CD4-positive, alpha-beta T cell treated with Interleukin-12 subunit alpha and Interleukin-12 subunit beta, for 1 hour (primary cell): ENCODE data around the gene TBC1D2.

Experiments
- DNase-seq: peaks from one replicate; pipeline ENCODE4 v3.0.0-alpha.2; 2020

TBC1D2 gene

DNA sequence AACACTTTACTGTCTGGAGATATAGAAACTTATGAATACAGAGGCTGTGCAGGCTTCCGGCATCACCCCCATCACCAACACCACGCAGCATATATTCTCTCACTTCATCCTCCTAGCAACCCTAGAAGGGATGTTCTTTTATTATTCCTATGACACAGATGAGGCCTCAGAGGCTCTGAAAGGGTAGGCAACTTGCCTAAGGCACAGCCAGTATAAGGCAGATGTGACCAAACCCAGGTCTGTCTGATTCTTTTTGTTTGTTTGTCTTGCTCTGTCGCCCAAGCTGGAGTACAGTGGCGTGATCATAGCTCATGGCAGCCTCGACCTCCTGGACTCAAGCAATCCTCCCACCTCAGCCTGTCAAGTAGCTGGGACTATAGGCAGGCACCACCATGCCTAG, 40.2 kb downstream of the TBC1D2 start:
- DNase-seq: no peak

- DNase-seq: no peak
These were observed 40.6 kb downstream of the TBC1D2 start for GRCh38 chr9:98214811-98215210.

GRCh38 chr9:98211260-98211659, 44.2 kb downstream of the TBC1D2 start:
- no peak for DNase-seq

GRCh38 chr9:98210435-98210834, 45.0 kb downstream of the TBC1D2 start:
- no peak for DNase-seq

DNA sequence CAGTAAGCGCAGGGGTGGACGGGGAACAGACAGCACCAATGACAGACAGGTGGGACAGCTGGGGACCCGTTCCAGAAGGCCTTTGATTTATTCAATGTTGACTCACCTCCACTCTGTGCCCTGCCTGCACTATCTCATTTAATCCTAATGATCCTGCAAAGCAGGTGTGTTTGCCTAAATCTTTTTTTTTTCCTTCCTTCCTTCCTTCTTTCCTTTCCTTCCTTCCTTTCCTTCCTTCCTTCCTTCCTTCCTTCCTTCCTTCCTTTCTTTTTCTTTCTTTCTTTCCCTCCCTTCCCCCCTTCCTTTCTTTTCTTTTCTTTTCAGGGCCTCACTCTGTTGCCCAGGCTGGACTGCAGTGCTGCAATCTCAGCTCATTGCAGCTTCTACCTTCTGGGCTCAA, 45.9 kb downstream of the TBC1D2 start:
- DNase-seq: no peak

- DNase-seq: no peak
These were observed 46.8 kb downstream of the TBC1D2 start for GRCh38 chr9:98208635-98209034.

GRCh38 chr9:98207606-98208005, 47.8 kb downstream of the TBC1D2 start:
- DNase-seq: no peak

- DNase-seq: no peak
These were observed 48.7 kb downstream of the TBC1D2 start for GRCh38 chr9:98206754-98207153.

GRCh38 chr9:98204692-98205091, 50.8 kb downstream of the TBC1D2 start:
- no peak for DNase-seq

- DNase-seq: no peak
These were observed 52.3 kb downstream of the TBC1D2 start for GRCh38 chr9:98203153-98203552.

GRCh38 chr9:98202252-98202651, 53.2 kb downstream of the TBC1D2 start:
- no peak for DNase-seq

GRCh38 chr9:98201749-98202148, 53.7 kb downstream of the TBC1D2 start:
- no peak for DNase-seq

GRCh38 chr9:98201102-98201501, 54.3 kb downstream of the TBC1D2 start:
- no peak for DNase-seq

DNA sequence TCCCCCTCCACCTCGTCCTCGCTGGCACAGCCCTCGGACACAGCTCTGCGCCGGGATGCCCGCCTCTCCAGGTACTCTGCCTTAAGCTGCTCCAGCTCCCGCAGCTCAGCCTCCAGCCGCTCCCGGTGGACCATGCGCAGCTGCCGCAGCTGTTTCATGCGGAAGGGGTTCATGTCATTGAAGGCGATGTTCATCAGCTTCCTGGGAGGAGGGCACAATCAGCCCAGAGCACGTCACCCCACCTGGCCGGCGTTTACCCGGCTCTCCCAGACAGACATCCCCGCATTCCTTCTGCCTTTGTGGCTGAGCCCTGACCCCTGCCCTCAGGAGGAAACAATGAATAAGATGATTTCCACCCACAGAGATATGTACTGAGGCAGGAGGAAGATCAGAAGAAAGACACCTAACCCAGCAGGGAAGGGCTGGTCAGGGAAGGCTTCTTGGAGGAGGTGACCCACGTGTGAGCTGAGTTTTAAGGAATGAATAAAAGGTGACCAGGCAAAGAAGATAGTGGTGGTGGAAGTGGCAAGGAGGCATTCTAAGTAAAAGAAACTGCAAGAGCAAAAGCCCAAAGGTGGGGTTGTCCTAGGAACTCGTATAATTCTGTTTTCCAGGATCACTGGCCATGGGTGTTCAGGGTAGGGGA, 55.9 kb downstream of the TBC1D2 start:
- no peak for DNase-seq

DNA sequence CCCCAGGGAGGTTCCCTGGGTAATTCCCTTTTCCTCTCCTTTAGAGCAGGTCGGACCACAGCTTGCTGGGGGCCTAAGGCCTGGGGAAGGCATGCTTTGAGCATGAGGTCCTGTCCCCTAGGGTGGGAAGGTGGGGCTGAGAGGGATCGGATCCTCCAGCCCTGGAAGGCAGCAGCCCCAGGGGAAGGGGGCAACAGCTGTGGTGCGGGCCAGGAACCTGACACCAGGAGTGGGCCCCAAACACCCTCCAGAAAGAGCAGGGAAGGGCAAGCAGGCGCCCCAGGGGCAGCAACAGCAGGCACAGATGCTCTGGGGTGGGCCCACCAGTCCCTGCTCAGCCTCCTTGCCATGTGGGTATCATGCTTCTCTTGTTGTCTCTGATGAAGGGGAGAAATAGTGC, 59.8 kb downstream of the TBC1D2 start:
- DNase-seq: no peak

GRCh38 chr9:98193336-98193944, 62.0 kb downstream of the TBC1D2 start:
- DNase-seq: no peak

DNA sequence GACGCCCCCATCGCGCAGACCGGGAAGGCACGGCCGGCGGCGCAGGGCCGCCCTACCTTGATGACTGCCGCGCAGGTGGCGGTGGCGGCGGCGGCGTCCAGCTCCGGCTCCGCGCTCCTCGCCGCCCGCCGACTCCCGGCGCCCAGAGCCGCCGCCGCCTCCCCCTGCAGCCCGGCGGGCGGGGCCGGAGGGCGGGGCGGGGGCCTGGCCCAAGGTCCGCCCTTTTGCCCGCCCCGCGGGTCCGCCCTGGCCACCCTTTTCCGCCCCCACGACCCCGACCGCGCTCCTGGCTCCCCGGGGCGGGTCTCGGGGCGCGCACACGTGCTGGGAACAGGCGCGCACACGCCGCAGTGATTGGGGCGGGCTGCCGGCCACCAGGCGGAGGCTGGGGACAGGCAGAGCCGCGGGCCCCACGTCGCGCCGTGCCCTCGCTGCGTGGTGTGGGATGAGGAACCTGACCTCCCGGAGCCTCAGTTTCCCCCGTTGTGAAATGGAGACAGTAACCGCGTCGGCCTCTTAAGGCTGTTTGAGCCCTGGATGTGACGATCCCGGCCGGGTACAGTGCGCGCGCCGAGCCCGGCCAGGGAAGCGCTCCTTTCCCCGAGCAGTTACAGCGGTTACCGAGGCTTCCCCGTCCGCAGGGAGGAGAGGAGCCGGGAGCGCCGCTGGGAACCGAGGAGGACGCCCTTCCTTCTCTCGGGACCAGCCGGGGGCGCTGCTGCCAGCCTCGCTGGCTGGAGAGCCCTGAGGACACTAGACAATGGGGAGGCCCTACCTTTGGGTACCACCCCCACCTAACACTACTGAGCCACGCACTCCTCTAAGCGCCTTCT, 62.7 kb downstream of the TBC1D2 start, which contains the start of gene CORO2A:
CORO2A (minus strand) TSS at position 135 of the 833 bp plus-strand sequence. CDS start 34,977 bp downstream, outside the sequence.
- peak; percentile 84 for DNase-seq

GRCh38 chr9:98191671-98192502, 63.6 kb downstream of the TBC1D2 start:
- peak; percentile 45 for DNase-seq

- no peak for DNase-seq
These were observed 64.3 kb downstream of the TBC1D2 start for GRCh38 chr9:98191181-98191608.

- DNase-seq: no peak
These were observed 64.7 kb downstream of the TBC1D2 start for GRCh38 chr9:98190757-98191105.

DNA sequence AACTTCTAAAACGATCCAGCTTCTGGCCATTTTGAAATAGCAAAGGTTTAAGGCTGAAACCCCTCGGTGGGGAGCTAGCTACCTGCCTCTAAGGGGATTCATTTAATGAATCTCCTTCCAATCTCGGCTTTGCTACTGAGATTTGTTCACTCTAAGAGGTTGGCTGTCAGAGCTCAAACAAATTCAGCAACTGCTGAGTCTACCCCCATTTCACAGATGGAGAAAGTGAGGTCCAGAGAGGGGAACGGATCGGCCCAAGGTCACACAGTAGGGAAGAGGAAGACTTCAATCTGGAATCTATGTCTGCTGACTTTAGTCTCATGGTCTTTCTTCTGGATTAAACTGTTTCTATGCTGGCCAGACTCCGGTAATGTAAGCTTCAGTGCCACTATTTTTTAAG, 66.0 kb downstream of the TBC1D2 start:
- DNase-seq: no peak

GRCh38 chr9:98187926-98188325, 67.5 kb downstream of the TBC1D2 start:
- DNase-seq: no peak

DNA sequence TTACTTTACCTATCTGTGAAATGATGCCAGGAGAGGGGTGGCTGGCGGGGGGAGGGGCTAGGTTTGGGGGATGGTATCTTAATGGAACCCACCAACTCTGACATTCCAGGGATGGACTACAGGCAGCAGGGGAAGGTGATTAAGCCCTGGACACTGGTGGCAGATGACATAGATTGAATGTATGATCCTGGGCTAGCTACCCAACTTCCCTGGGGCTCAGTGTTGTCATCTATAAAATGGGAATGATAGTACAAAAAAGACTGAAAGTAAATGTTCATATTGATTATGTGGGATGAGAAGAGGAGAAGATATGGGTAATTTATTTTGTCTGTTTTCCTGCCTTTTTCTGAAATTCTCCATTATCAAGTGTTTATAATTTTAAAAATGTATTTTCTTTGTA, 69.2 kb downstream of the TBC1D2 start:
- no peak for DNase-seq
